ENCODE measurements around the gene MOXD1.
A peak's percentile ranks its signal among the peaks of the same experiment; 100 is the strongest.
"Not testable (repeated sequence)": the region's sequence is repeated elsewhere in the genome, so short reads cannot be mapped to it uniquely, and the experiment has no call there.

MOXD1 gene

GRCh38 chr6:132395015-132395597, 6.2 kb downstream of the MOXD1 start:
- no peak for DNase-seq

DNA sequence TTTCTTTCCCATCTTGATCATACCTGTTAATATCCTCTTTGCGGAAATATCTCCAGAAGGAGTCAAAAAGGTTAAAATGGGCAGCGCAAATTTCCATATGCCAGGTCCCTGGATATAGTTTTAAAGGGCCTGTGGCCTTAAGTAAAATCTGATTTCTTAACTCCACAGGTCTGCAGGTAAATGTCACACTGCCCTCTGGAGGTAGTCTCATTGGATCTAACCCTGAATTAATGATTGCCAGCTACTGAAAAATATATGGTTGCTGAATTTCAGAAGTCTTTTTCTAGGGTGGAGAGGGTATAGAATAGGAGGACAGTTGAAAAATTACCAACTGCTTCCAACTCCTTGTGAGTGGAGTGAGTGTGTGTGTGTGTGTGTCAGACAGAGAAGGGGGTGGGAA, 8.5 kb downstream of the MOXD1 start:
- DNase-seq: no peak

GRCh38 chr6:132392270-132392646, 9.0 kb downstream of the MOXD1 start:
- no peak for DNase-seq

DNA sequence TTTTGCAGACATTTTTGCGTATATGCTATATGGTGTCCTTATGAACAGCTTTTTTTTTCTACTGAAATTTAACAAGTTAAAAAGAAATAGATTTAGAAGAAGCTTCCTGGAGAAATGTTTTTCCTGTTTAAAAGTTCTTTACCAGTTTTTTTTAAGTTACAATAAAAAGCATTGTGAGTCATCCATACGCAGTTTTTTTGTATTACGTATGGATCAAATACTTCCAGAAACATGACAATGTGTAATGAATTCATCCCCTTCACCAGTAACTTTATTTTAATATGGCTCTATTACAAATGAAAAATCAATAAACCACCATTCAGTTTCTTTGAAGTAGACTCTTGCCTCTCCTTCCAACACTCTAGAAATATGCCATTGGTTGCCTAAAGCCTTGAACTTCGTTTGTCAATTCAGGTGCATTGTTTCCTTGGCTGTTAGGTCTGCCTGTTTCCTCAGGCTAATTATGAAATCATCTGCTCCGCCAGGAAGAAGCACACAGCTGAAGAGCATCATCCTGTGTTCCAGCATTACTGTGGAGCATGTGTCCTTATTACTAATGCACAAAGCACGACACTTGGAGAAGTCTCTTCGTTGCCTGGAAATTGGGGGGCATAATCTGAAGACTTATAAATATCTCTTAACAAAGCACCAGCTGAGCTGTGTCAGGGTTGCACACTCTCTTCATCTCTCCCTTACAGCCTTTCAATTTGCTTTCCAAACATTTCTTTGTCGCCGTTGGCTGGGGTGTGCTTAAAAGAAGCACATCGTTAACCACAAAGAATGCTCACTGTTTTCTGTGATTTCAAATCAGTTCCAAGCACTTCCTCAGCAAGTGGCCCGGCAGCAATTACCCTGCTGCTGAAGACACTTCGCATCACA, 9.6 kb downstream of the MOXD1 start:
- DNase-seq: no peak

DNA sequence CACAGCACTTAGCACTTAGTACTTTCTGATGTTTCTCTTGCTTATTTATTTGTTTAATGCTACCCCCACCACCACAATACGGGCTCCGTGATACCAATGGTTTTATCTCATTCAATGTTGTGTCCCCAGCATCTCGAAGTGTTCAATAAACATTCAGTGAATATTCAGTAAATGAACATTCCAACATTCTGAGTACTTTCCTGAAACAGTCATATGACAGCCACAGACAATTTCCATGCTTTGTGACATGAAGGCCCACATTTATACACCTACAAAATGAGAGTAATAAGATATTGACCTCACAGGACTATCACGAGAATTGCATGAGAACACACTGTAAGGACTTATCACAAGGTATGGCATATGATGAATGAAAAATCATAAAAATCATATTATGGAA, 10.8 kb downstream of the MOXD1 start:
- no peak for DNase-seq

DNA sequence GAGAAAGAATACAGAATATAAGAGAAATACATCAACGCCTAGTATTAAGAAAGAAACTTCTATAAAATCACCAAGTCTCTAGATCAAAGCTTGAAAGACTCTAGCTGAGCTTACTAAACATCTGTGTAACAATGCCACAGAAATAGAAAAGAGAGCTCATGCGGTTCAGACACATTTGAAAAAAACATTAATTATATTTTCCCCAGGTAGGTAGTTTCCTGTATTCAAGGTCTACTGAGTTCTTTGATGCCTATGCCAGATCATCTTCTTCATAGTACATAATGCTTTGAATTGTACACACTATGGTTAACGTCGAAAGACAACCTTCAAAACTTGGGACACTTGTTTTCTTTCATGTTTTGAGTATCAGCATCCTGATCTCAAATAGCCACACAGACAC, 11.3 kb downstream of the MOXD1 start:
- DNase-seq: no peak

DNA sequence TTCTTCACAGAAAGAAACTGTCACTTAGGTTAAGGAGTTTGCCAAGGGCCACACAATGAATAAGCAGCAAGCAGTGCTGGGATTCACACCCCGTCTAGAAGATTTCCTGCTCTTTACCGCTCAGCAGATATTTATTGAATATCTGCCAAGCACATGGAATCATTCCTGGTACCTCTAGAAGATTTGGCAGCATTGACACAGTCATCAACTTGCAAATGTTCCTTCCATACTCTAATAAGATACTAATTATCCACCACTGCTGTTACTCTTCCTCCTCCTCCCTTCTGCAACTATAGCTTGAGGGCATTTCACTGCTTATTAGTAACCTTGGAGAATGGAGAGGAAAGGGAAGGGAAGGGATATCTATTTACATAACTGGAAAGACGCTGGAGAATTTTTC, 13.0 kb downstream of the MOXD1 start:
- no peak for DNase-seq

- no peak for DNase-seq
These were observed 18.6 kb downstream of the MOXD1 start for GRCh38 chr6:132382630-132383175.

DNA sequence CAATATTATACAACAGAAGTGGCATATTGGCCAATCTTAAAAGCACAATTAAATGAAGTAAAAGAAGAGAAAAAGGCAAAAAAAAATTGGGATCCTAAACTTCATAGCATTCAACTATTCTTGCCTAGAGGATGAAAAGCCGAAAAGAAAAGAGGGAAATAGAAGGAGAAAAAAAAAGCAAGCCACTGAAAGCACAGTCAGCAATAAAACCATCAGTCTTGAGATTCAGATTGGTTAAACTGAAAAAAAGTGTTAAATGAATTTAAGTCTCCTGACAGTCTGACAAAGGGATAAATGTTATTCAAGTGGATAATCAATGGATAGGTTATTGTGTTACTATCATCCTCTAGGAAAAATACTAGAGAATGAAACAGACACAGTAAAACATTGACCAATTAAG, 19.9 kb downstream of the MOXD1 start:
- no peak for DNase-seq

DNA sequence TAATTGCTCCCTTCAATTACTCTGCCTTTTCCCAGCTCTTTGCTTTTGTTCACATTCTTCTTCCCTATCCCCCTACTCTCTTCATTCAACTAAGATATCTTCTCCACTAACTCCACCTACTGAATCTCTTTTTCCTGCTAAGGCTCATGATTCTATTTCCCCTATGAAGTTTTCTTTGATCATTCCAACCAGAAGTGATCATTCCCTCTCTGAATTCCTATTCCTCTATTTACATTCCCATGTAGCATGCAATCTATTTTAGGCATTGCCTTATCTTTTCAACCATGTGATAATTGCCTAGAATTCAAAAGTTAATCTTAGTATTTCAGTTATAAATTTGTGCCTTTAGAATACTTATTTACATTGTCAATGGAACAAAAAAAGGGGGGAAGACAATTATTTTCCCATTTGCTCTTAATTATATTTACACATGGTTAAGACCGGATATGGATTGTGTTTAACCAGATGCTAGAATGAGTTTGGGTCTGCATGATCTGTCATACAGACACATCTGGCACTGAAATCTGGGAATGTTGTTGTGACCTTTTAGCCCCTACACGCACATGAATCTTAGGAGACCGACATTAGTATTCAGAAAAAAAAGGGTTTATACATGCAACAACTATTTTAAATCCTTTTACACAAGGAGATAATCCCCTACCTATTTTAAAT, 20.8 kb downstream of the MOXD1 start:
- DNase-seq: no peak

- no peak for DNase-seq
These were observed 31.7 kb downstream of the MOXD1 start for GRCh38 chr6:132369526-132369925.

DNA sequence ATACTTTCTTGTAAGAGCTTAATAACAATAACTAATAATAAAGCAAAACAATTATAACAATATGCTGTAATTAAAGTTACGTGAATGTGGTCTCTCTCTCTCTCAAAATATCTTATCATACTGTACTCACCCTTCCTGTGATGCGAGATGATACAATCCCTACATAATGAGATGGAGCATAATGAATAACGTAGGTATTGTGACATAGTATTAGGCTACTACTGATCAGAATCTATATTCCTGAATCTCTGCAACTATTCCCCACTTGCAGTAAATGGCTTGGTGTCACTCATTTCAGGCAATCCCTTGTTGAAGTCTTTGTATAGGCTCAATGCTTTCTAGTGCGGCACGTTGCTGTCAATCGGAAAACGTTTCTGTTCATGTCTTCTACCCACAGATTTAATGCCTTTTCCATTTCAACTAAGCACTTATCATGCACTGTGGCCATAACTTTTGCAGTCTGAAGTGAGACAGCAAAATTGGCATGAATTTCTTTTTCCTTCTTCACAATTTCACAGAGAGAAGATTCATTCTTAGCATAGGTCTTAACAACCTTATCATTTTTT, 32.3 kb downstream of the MOXD1 start:
- DNase-seq: no peak

- no peak for DNase-seq
These were observed 35.9 kb downstream of the MOXD1 start for GRCh38 chr6:132365281-132365907.

DNA sequence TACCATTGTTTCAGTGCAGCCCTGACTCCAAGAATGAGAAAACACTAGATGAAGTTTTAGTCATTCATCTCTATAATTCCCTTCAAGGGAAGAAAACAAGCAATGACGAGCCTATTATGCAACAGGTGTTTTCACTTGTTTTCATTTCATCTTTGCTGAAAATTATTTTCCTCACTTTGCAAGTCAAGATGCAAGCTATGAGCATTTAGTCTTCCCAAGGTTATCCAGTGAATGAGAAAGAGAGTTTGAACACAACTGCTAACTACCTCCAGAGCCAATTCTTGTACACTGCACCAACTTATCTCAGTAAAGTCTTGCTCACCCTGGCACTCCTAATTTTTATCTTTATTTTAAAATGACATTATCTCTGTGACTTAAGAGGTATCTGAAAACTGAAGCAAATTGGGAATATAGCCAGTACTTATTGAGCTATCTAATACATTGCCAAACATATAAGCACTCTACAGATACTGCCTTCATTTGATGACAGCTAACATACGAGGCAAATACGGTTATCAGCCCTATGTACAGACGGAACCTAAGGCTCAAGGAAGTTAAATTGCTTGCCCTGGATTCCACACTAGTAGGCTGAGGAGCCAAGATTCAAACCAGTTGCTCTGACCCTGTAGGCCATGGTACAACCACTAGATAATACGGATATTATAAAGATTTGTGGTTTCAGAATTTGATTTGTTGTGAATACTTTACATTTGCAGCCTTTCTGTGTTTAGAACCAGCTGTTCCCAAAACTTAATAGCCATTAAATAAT, 36.8 kb downstream of the MOXD1 start:
- no peak for DNase-seq

DNA sequence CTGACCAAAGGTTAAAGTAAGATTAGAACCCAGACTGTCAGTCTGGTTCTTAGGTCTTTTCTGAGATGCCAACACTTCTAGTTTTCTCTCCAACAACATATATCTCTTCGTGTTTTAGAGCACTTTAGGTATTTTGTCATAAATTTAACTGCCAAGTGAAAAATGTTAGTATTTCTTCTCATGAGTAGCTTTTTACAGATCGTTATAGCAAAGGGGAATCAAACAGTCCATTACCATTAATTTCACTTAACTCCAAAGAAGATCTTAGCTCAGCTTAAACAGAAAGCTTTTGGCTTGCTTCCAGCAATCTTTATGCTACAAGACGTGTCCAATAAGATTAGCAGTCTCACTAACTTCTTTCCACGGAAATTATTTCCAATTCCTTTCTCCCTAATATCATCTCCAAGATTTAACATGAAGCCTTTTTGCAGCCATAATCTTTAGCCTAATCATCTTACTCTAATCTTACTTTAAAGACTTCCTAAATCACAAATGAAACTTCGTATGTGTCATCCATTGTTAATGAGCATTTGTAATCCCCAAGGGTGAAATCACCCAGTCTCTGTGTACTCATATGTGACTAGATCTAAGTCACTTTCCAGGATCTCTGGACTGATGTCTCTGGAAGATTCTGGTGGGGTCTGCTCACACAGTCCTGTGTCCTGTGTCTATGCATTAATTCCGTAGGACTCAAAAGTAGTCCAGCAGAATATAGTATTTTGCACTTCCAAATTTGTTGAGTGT, 38.7 kb downstream of the MOXD1 start:
- DNase-seq: no peak

DNA sequence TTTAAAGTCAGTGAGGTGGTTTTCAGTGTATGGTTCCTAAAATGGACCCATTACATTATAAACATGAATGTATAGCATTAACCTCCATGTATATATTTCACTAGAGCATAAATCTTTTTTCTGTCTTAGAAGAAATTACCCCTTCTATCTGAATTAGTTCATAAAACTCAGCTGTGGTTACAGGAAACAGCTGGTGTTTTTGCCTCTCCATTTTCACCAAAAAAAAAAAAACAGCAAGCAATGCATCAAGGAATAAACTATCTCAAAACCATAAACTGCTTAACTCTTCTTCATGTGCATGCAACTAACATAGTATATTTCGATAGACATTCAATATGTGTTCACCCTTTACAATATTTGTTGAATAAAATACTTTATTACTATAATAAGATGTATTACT, 40.2 kb downstream of the MOXD1 start:
- no peak for DNase-seq

- DNase-seq: no peak
These were observed 41.4 kb downstream of the MOXD1 start for GRCh38 chr6:132359886-132360285.

DNA sequence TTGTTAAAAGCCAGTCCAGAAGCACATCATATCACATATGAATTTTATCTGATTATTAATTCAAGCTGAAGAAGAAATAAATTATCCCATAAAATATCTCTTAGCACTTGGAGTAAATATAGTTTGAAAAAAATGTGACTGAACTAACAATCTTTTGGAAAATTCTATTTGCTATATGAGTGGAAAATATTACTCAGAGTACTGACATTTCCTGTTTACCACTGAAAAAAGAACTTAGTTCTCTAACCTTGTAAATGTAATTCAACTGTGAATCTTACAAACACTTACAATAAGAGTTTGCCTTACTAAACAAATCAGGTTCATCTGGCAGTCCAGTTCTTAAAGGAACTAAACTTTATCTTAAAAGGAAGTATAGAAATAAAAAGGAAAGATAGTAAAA, 44.2 kb downstream of the MOXD1 start:
- DNase-seq: no peak

- DNase-seq: peak; percentile 11
These were observed 46.6 kb downstream of the MOXD1 start for GRCh38 chr6:132354517-132355167.

- not testable (repeated sequence) for DNase-seq
These were observed 49.3 kb downstream of the MOXD1 start for GRCh38 chr6:132351986-132352385.

DNA sequence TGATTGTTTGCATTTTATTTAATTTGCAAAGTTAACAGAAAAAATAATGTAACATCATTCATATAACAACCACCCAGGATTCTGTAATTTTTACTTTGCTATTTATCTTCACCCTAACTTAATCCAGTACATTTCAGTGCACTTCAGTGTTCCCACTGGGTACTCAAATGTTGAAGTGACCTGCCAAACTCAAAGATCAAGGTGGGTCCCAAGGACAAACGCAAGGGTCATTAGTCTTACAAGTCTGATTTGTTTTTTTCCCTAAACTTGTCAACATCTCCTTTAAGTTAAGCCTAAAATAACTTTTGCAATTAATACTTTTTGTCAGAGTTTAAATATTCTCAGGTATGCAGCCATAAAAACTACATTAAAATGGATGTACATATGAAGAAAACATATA, 53.0 kb downstream of the MOXD1 start:
- DNase-seq: no peak

All from activated naive CD4-positive, alpha-beta T cell treated with anti-CD3 and anti-CD28 coated beads, Interleukin-2, amount 50 U/mL, for 16 hours (primary cell).